A673 (cell line): ENCODE data around the gene MYO7B.

Experiments
- CTCF ChIP-seq: fragments of 300-800, 200-600 bp; sonication (generic); conservative IDR thresholded peaks from 2 replicates; pipeline ENCODE4 v1.5.1; 2017; ENCODE audit warnings: low read depth, mild to moderate bottlenecking, antibody characterized with exemption, low read length, moderate library complexity, mixed read lengths
- EZH2 ChIP-seq: fragments of 200-600 bp; sonication (generic); IDR thresholded peaks from 2 replicates; pipeline ENCODE4 v1.6.1; 2017; ENCODE audit warnings: borderline replicate concordance, low read depth, mild to moderate bottlenecking, mixed read lengths, antibody characterized with exemption, low read length; ENCODE audit not compliant: poor library complexity, severe bottlenecking

- TF ChIP-seq CTCF = no peak
- TF ChIP-seq EZH2 = no peak
Observed at GRCh38 chr2:127567351-127567854, 31.9 kb downstream of the MYO7B start.
